NCI-H1436 treated with DMSO at 0.1 percent for 48 hours (cell line): ENCODE results near the gene VRK3.
"Not testable (repeated sequence)": the region's sequence is repeated elsewhere in the genome, so short reads cannot be mapped to it uniquely, and the experiment has no call there.

Experiments
- DNase-seq: peaks from one replicate; lab custom pipeline; 2025; lab: John Stamatoyannopoulos, UW

The VRK3 gene

GRCh38 chr19:49956115-49956495 is 69.1 kb downstream of the VRK3 start:
- no peak for DNase-seq

GRCh38 chr19:49954933-49955332 is 70.2 kb downstream of the VRK3 start:
- no peak for DNase-seq

GRCh38 chr19:49954092-49954829 is 70.9 kb downstream of the VRK3 start:
- DNase-seq: no peak

GRCh38 chr19:49953416-49953815 is 71.8 kb downstream of the VRK3 start:
- no peak for DNase-seq

DNA sequence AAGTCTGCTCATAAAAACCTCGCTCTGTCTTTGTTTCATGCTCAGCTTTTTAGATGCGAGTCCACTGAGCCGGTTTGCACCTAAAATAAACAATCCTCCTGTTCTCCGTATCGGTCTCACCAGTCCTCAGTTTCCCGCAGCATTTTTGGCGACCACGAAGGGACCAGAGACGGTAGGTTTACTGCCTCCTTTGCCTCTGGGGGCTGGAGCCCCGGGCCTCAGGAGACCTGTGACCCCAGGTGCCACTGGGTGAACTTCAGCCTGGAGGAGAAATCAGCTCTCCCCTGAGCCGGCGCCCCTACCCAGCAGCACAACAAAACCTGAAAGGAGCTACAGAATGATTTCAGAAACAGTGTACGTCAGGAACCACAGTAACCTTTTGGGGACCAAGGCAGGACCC is 72.3 kb downstream of the VRK3 start:
- no peak for DNase-seq

DNA sequence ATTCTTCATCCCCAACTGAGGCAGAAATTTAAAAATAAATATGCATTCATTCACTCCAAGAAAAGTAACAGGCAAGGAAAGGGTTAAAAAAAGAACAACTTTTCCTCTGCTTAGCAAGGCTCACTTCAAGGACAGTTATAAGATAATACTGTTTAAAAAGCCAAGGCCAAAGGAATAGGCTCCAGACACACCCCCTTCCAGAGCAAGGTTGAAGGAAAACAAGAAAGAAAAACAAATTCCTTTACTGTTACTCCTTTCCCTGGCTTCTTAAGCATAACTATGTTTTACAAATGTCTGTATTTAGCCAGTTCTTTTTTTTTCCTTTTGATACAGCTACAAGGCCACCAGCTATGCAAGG is 72.7 kb downstream of the VRK3 start:
- no peak for DNase-seq

GRCh38 chr19:49951806-49952478 is 73.2 kb downstream of the VRK3 start:
- DNase-seq: no peak

DNA sequence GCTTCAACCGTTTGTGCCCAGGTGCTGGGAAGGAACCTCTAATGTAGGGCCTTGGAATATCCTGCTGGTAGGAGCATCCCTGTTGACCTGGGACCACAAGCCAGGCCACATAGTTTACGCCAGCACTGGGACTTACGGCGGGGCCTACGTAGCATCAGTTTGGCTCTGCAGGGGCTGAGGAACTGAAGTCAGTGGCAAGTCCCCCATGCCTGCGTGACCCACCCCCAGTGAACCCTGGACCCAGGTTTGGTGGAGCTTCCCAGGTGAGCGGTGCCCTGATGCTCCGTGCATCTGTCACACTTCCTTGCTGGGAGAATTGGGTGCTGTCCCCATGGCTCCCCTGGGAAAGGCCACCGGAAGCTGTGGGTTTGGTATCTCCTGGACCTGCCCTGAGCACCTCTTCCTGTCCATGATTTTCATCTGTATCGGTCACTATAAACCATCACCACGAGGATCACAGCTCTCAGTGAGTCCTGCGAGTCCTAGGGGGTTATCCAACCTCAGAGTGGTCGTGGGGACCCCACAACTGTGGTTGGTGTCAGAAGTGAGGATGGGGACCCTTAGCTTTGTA is 74.1 kb downstream of the VRK3 start:
- DNase-seq: no peak

- no peak for DNase-seq
Measured at GRCh38 chr19:49950590-49950948, 74.6 kb downstream of the VRK3 start.

DNA sequence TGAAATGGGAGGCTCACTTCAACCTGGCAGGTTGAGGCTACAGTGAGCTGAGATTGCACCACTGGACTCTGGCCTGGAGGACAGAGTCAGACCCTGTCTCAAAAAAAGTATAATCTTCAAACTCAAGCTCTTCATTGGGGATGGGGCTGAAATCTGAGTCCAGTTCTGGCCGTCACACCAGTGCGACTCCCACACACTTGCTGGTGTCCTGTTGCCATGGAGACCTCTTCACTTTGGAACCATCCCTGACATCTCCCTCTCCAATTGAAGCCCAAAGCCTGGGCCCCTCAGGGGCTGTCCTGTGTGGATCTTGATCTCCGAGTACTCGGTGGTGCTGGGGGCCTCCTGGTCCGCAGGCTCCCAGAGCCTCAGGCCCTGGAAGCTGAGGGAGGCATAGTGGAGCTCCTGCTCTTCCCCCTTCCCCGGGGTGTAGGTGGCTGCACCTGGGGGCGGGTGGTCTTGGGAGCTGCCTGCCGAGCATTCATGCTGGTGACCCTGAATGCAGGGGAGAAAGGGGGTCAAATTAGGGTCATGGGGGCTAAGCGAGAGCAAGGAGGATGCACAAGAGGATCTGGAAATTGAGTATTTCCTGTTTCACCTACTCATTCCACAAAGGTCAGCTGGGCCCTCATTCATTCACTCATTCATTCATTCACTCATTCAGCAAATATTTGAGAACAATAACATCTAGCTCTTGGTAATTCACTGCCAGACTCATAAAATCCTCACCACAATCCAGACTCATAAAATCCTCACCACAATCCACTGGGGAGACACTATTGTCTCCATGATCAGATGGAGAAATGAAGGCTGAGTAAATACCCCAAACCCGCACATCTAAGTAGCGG is 75.2 kb downstream of the VRK3 start:
- DNase-seq: no peak

DNA sequence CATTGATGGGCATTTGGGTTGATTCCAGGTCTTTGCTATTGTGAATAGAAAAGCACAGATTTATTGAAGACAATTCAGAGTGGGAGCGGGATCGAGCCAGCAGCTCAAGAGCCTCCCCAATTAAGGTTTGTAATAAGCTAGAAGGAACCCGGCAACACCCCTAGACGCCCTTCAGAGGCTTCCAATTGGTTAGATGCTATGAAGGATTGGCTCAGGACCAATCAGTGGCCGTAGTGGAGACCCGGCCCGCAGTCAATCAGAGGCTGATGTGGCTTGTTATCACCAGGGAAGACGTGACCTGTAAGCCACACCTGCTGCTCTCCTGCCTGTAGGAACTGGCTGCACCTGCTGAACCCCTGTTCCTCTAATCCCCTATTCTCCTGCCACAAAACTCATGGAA is 78.8 kb downstream of the VRK3 start:
- no peak for DNase-seq

DNA sequence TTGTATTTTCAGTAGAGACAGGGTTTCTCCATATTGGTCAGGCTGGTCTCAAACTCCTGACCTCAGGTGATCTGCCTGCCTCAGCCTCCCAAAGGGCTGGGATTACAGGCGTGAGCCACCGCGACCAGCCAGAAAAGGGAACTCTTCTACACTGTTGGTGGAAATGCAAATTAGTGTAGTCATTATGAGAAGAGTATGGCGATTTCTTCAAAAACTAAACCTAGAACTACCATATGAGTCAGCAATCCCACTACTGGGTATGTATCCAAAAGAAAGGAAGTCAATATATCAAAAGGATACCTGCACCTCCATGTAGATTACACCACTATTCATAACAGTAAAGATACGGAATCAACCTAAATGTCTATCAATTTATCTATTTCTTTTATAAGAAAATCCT is 80.6 kb downstream of the VRK3 start:
- DNase-seq: not testable (repeated sequence)

- DNase-seq: no peak
Measured at GRCh38 chr19:49940482-49940791, 84.7 kb downstream of the VRK3 start.

DNA sequence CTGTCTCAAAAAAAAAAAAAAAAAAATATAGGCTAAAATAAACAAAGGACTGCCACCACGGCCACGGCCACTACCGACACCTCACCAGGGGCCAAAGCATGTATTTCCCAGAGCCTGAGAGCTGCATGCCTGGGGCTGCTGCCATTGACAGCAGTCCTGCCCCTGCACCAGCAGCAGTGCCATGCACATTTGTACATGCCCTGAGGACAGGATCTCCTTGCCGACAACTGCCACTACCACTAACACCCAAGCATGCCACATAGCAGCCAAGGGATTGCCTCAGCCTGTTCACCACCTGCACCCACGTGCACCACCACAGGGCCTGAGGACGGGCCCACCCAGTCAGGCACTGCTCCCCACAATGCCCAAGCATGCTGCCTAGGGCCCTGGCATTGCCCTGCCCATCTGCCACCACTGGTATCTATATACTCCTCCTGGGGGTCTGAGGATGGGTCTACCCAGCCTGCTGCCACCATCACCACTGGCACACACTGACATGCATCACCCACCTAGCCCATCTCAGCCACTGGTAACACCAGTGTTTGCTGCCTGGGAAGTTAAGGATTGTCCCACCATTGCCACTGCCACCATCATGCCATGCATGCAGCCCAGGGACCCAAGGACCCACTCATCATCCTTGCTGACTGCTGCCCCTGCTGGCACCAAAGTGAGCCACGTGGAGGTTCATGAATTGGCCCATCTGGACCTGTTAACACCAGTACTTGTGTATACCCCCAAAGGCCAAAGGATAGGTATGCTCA is 85.3 kb downstream of the VRK3 start:
- no peak for DNase-seq

GRCh38 chr19:49938662-49939061 is 86.5 kb downstream of the VRK3 start:
- DNase-seq: no peak

DNA sequence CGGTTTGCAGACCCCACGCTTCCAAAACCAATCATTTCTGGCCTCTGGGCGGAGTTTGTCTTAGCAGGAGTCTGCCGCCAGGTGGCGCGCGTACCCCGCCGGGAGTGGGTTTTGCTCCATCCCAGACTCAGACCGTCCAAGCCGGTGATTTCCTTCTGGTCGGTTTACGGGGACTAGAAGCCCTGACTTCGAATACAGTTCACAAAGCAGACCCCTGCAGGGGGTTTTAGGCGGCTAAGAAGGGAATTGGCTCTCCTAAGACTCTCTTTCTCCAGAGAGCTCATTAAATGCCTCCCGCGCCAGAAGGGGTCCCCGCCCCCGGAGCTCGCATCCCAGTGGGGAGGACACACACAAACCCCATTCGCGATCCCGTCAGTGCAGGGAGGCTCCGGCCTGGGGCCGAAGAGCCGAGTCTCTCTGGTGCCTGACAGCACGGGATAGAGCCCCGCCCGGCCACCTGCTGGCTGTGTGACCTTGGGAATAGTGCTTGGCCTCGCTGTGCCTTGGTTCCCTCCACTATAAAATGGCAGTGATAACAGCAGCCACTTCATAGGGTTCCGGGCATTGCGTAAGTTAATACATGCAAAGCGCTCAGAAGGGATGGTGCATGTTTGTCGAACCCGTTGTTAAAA is 87.3 kb downstream of the VRK3 start:
- no peak for DNase-seq

DNA sequence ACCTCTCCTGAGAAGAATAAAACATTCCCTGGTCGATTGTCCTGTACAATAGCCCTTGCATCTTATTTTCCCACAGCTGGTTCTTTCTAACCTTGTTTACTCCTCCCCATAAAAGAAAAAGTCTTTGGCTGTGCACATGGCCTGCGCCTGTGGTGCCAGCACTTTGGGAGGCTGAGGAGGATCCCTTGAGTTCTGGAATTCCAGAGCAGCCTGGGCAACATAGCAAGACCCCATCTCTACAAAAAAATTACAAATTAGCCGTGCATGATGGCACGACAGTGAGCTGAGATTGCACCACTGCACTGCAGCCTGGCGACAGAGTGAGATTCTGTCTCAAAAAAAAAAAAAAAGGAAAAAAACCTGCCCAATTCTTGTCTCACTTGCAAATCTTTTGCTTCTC is 88.6 kb downstream of the VRK3 start:
- no peak for DNase-seq

GRCh38 chr19:49933643-49934042 is 91.5 kb downstream of the VRK3 start:
- DNase-seq: no peak

GRCh38 chr19:49932731-49933131 is 92.4 kb downstream of the VRK3 start:
- no peak for DNase-seq

DNA sequence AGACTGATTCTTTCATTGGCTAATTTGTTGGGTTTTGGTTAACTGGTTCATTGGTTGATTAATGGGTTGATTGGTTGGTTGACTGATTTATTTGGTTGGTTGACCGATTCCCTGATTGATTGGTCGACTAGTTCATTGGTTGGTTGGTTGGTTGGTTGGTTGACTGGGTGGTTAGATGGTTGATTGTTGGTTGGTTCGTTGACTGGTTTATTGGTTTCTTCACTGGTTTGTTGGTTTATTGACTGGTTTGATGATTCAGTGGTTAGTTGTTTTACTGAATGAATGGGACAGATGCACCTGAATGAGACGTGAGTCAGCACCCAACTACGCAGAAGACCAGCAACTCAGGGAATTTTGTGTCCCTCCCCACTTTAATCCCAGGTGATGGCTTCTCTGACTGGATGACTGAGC is 93.1 kb downstream of the VRK3 start:
- no peak for DNase-seq

DNA sequence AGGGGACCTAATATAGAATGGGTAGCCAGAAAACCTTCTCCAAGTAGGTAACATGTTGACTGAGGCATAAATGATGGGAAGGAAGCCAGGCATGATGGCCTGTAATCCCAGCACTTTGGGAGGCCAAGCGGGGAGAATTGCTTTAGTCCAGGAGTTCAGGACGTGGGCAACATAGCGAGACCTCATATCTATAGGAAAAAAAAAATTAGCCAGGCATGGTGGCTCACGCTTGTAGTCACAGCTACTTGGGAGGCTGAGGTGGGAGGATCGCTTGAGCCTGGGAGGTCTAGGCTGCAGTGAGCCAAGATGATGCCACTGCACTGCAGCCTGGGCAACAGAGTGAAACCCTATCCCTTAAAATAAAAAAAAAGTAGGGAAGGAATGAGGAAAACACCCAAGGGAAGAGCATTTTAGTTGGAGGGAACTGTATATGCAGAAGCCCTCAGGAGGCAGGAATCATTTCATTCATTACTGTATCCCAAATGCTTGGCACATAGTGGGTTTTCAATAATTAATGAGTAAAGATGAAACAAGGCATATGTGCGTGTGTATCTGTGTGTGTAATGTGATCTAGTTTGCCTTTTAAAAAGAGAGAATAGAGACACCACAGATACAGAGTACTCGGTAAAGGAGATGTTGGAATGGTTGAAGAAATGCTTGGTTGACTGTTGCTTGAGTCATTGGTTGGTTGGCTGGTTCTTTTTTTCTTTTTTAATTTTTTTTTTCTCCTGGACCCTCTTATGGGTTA is 93.7 kb downstream of the VRK3 start:
- DNase-seq: no peak
